ENCODE results near the gene BCL2L14. TPM values are rescaled to one million over a fixed set of nuclear protein-coding genes. Genes with fewer than 3 reads are reported as not detected.
"Not testable (repeated sequence)": the region's sequence is repeated elsewhere in the genome, so short reads cannot be mapped to it uniquely, and the experiment has no call there.

BCL2L14 gene
- total RNA-seq, 1 donor from 2014 or later, result not detected

GRCh38 chr12:12107678-12108077 lies 36.9 kb downstream of the BCL2L14 start:
- DNase-seq (ENCODE audit: low read depth, low spot score), result no peak

GRCh38 chr12:12108441-12109058 lies 37.8 kb downstream of the BCL2L14 start:
- no peak for DNase-seq (ENCODE audit: low read depth, low spot score)

DNA sequence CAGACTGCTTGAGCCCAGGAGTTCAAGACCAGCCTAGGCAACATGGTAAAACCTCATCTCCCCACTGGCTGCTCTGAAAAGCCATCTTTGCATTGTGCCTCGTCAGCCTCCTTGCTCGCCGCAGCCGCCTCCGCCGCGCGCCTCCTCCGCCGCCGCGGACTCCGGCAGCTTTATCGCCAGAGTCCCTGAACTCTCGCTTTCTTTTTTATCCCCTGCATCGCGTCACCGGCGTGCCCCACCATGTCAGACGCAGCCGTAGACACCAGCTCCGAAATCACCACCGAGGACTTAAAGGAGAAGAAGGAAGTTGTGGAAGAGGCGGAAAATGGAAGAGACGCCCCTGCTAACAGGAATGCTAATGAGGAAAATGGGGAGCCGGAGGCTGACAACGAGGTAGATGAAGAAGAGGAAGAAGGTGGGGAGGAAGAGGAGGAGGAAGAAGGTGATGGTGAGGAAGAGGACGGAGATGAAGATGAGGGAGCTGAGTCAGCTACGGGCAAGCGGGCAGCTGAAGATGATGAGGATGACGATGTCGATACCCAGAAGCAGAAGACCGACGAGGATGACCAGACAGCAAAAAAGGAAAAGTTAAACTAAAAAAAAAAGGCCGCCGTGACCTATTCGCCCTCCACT lies 40.3 kb downstream of the BCL2L14 start:
- DNase-seq (ENCODE audit: low read depth, low spot score), result not testable (repeated sequence)

- no peak for DNase-seq (ENCODE audit: low read depth, low spot score)
Measured at GRCh38 chr12:12115514-12115913, 44.8 kb downstream of the BCL2L14 start.

DNA sequence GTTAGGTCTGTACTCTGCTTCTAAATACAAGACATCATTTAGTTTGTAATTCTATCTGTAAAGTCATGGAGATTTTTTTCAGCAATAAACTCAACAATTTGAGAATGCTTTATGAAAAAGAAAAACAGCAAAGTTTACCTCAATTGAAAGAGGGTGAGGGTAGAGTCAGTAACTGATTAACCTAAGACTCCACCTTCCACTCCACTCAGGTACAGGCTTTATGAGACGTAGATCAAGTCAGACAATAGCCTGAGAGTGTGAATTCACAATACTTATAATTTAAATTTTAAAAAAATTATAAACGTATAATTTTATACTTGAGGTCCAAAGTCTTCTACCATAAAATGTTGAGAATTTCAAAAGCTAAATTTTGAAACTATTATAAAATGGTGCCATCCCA lies 45.9 kb downstream of the BCL2L14 start:
- no peak for DNase-seq (ENCODE audit: low read depth, low spot score)

DNA sequence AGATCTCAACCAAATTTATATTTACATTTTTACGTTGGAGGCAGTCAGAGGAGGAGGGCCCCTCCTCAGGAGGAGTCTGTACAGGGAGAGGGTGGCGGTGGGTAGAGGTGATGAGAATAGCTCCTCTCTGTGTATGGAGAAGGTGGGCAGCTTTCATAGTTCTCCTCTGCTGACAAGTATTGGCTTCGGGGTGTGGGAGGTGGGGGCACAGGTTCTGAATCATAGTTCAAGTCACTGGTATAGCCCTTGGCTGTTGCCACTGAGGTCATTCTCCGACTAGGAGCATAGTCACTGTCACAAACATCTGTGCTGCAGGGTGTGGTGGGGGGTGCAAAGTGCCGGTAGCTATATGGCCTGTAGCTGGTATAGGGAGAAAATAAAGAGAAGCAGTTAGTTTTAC lies 50.3 kb downstream of the BCL2L14 start:
- no peak for DNase-seq (ENCODE audit: low read depth, low spot score)

GRCh38 chr12:12123036-12123604 lies 52.4 kb downstream of the BCL2L14 start:
- no peak for DNase-seq (ENCODE audit: low read depth, low spot score)

- no peak for DNase-seq (ENCODE audit: low read depth, low spot score)
Measured at GRCh38 chr12:12126551-12126950, 55.8 kb downstream of the BCL2L14 start.

DNA sequence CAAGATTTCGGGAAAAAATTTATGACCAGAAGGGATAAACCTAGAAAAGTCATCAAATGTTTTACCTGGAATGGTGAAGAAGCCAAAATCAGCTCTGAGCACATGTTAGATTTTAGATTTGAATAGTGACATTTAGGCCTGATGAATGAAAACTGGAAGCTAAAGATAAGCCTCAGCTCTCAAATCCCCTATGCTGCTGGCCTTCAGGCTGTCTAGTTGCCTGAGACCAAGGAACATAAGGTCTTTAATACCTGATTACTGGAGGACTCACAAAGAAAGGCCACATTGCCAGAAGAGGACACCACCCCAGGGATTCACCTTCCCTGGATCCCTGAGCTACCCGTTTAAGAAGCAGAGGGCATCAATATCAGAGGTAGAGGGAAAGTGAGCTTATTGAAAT lies 56.6 kb downstream of the BCL2L14 start:
- no peak for DNase-seq (ENCODE audit: low read depth, low spot score)

DNA sequence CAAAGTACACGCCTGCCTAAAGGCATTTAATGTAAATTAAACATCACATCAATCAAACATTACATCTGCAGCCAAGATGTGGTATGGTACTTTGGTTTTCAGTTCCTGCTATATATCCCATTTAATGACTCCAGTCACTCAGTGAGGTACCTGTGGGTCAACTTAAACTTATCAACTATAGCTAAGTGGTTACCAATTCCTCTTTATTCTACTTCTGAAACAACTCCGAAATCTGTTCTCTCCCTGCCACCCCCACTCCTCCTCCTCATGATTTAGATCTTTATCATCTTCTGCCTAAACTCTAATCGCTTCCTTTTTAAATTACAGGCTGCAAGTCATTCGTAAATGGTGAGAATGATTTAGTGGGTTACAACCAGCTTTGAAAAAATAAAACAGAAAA lies 57.9 kb downstream of the BCL2L14 start:
- DNase-seq (ENCODE audit: low read depth, low spot score), result no peak

- DNase-seq (ENCODE audit: low read depth, low spot score), result no peak
Measured at GRCh38 chr12:12133259-12133658, 62.5 kb downstream of the BCL2L14 start.

DNA sequence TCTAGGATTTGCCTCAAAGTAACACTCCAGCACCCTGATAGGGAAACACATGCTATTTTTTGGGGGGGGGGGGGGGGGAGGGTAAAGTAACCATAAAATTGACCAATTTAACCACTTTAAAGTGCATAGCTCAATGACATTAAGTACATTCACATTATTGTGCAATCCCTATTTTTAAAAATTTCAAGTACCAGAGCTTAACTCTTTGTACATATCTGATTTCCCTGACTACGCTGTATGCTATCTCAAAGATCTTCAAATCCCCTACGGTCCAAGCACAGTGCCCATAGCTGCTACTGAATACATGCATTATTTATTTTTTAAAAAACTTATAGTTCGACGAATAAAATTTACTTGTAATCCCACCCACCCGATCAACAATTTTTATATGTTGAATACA lies 63.0 kb downstream of the BCL2L14 start:
- DNase-seq (ENCODE audit: low read depth, low spot score), result no peak

DNA sequence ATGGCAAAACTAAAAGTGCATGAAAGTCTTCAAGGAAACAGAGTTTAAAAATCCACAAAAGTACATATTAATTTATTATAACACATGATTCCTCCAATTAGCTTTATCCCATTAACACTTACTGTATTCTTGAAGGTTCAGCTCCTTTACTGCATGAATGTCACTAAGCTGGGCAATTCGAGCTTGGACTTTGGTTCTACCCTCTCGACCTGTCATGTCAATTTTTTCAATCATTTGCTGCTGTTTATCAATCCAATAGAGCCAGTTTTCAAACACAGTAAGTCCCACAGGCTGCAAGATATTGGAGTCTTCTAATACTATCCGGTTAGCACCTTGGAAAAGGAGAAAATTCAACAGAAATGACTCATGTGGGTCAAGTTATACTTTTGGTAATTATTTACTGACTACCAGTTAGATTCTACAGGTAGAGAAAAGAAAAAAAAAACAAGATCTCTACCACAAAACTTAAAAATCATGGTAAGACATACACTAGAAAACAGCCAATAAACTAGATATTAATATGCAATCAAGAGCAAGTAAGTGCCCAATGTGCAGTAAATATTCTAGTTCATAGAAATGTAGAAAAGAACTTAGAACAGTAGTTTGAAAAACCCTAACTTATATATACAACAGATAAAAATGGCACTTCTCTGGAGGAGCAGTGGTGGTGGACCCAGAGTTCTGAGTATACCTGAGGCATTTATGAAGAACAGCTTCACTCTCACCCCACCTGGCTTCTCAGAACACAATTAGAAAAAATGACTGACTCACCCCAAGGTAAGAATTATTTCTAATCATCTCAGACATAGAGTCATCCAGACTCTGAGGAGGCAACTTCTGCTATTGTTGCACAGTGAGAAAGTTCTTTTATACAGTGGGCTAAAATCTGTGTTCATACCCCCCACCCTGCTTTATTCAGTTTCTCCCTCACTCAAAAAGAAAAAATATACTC lies 67.7 kb downstream of the BCL2L14 start:
- DNase-seq (ENCODE audit: low read depth, low spot score), result no peak

- no peak for DNase-seq (ENCODE audit: low read depth, low spot score)
Measured at GRCh38 chr12:12141000-12141399, 70.3 kb downstream of the BCL2L14 start.

DNA sequence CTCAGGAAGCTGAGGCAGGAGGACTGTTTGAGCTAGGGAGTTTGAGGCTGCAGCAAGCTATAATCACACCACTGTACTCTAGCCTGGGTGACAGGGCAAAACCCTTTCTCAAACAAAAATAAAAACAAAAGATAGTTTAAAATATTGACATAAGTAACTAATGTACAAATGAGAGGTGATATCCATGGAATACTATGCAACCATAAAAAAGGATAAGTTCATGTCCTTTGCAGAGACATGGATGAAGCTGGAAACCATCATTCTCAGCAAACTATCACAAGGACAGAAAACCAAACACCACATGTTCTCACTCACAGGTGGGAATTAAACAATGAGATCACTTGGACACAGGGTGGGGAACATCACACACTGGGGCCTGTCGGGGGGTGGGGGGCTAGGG lies 73.8 kb downstream of the BCL2L14 start:
- DNase-seq (ENCODE audit: low read depth, low spot score), result not testable (repeated sequence)

- peak; percentile 33 for DNase-seq (ENCODE audit: low read depth, low spot score)
Measured at GRCh38 chr12:12147111-12147510, 76.4 kb downstream of the BCL2L14 start.

Other genes starting within 250 kb of the BCL2L14 start
- 36.8 and 46.3 TPM in 2 replicates for gene LRP6, start 196.1 kb downstream of the BCL2L14 start, total RNA-seq